GM10248 (cell line): ENCODE results near the gene PRR36.
"Not testable (repeated sequence)": the region's sequence is repeated elsewhere in the genome, so short reads cannot be mapped to it uniquely, and the experiment has no call there.

Experiments
- CTCF ChIA-PET: fragments of 300-600 bp; sonication (Branson Sonifier 250); formaldehyde crosslinking; extraction: SDS; loops from one replicate; lab custom pipeline; 2021; ENCODE audit warnings: antibody characterized with exemption; lab: Yijun Ruan, JAX
- POLR2A ChIA-PET: fragments of 350-650 bp; sonication (Branson Sonifier 250); formaldehyde crosslinking; extraction: SDS; loops from one replicate; lab custom pipeline; 2020; ENCODE audit warnings: antibody characterized with exemption; lab: Yijun Ruan, JAX
- DNase-seq: peaks from one replicate; pipeline ENCODE4 v3.0.0; 2012; ENCODE audit errors: extremely low spot score
- CTCF ChIP-seq: IDR thresholded peaks from 2 replicates; pipeline ENCODE4 v1.5.1; 2012; ENCODE audit warnings: mild to moderate bottlenecking, low read depth; ENCODE audit errors: extremely low read depth, missing control alignments, control extremely low read depth

PRR36 gene

DNA sequence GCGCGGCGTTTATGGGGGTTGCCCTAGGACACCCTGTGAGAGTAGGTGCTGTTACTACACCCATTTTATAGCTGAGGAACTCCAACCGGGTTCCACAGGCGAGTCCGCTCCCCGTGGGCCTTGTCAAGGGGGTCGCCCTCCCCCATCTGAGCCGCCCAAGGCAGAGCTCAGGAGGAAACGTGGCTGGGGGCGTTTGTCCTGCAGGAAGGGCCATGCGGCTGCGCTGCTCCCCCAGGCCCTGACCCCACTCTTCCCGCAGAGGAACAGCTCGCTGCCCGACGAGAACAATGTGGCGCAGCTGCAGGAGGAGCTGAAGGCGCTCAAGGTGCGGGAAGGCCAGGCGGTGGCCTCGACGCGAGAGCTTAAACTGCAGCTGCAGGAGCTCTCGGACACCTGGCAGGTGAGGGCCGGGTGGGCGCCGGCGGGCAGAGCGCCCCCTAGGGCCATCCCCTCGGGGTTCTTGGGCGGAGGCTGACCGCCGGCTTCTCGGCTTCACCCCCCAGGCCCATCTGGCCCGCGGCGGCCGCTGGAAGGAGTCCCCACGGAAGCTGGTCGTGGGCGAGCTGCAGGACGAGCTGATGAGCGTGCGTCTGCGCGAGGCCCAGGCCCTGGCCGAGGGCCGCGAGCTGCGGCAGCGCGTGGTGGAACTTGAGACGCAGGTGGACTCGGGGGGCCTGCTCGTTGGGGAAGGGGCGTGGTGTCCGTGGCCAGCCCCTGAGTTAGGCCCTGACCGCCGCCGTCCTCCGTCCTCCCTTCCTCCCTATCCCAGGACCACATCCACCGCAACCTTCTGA lies 12.4 kb downstream of the PRR36 start:
- CTCF ChIA-PET, result interaction anchor here (0.6 to 4.4 kb wide), 11 partner anchors 8 to 293 kb away, joined by 3 to 34 read pairs (median 3); partner anchors contain the start of genes MAP2K7, SNAPC2 and TRAPPC5
- TF ChIP-seq CTCF, result no peak
- POLR2A ChIA-PET, result no interaction called here
- DNase-seq, result no peak

- no peak for TF ChIP-seq CTCF
- CTCF ChIA-PET, result interaction anchor here (0.9 to 4.4 kb wide), 8 partner anchors 8 to 292 kb away, joined by 3 to 45 read pairs (median 4); partner anchors contain the start of genes SNAPC2 and TRAPPC5
- DNase-seq, result no peak
- POLR2A ChIA-PET, result no interaction called here
These were observed 13.2 kb downstream of the PRR36 start for GRCh38 chr19:7860714-7861618.

DNA sequence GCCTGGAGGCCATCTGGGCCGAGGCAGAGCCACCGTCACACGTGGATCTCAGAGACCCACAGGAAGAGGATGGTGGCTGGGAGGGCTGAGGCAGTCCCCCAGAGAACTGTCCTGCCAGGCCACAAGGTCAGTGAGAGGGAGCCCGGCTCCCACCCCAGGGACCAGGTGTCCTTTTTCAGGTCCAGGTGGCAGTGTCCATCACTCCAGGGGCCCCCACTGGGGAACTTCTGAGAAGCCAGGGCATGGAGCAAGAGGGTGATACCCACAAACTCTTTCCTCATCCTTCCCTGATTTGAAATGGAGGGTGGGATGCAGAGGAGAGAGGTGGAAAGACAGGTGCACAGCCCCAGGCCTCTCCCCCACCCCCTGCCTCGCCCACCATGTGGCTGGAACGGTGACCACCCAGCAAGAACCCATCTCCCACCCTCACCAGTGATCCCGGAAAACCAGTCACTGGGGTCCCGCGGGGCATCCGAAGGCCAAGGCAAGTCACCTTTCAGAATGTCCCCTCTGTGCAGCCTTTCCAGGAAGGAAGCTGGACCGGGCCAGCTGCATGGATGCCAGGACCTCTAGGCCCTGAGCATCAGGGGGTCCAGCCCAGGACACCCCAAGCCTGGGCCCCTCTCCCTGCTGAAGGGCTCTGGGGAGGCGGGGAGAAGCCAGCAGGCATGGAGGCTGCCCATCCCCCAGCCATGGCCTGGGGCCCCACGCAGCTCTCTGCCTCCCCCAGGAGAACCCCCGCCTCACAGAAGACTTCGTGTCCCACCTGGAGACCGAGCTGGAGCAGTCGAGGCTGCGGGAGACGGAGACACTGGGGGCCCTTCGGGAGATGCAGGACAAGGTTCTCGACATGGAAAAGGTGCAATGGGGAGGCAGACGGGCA lies 14.1 kb downstream of the PRR36 start:
- POLR2A ChIA-PET, result no interaction called here
- TF ChIP-seq CTCF, result no peak
- CTCF ChIA-PET, result interaction anchor here (1.3 to 4.4 kb wide), 2 partner anchors 9 to 60 kb away, joined by 3 to 45 read pairs; no protein-coding TSS in a partner anchor

GRCh38 chr19:7859087-7859486 lies 15.1 kb downstream of the PRR36 start:
- DNase-seq, POLR2A ChIA-PET: not testable (repeated sequence)
- CTCF ChIA-PET, result interaction anchor here (1.5 to 4.4 kb wide), 3 partner anchors 10 to 59 kb away, joined by 4 to 45 read pairs (median 5); no protein-coding TSS in a partner anchor

More for the DNA sequence above, 14.1 kb downstream of the PRR36 start:
- DNase-seq, result no peak

- POLR2A ChIA-PET, result interaction anchor here (0.5 kb wide), 1 partner anchor 693 kb away, joined by 4 read pairs; no protein-coding TSS in a partner anchor
- TF ChIP-seq CTCF, result no peak
These were observed 15.9 kb downstream of the PRR36 start for GRCh38 chr19:7858109-7858770.

DNA sequence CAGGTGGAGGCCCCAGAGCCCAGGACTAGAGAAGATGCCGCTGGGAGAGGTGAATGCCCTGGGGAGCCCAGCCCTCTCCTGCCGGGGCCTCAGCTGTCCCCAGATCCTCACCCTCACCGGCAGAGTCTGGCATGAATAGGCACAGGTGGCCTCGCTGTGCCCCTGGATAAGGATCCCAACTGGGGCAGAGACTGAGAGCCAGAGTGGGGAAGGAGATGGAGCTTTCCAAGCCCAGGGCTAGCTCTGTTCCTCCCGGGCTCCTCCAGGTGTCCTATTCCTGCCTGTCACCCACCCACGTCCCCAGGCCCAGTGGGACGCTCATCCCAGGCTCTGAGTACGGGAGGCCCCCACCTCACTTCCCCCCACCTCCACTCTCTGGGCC lies 16.5 kb downstream of the PRR36 start:
- POLR2A ChIA-PET, result interaction anchor here (0.5 kb wide), 1 partner anchor 693 kb away, joined by 4 read pairs; no protein-coding TSS in a partner anchor
- no peak for TF ChIP-seq CTCF

More at GRCh38 chr19:7858109-7858770, 15.9 kb downstream of the PRR36 start:
- CTCF ChIA-PET, result interaction anchor here (0.6 to 4.4 kb wide), 8 partner anchors 11 to 344 kb away, joined by 3 to 45 read pairs (median 4); no protein-coding TSS in a partner anchor
- DNase-seq, result no peak

More for the DNA sequence above, 16.5 kb downstream of the PRR36 start:
- CTCF ChIA-PET, result interaction anchor here (1.0 to 4.4 kb wide), 8 partner anchors 11 to 206 kb away, joined by 3 to 45 read pairs (median 4); partner anchors contain the start of gene TRAPPC5
- no peak for DNase-seq
